DMS 273 (cell line): ENCODE results near the gene XPC.

ENCODE experiments used
- DNase-seq: peaks from one replicate; lab custom pipeline; 2025; ENCODE audit not compliant: unreplicated experiment; lab: John Stamatoyannopoulos, UW

XPC gene

DNA sequence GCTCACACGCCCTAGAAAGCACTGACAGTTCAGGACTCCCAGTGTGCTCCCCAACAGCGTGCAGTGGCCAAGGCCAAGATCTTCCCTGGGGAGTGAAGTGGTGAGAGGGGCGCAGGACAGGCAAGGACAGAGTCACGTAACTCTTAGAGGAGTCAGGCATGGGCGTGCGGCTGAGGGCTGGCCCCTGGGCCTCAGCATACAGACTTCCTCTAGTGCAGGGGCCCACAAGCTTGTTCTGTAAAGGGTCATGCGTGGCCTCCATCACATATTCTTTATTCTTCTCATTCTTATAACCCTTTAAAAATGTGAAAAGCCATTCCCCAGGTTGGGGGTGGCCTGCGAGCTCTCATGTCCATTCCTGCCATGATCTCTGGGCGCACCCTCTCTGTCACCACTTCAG, 28.3 kb downstream of the XPC start:
- no peak for DNase-seq

DNA sequence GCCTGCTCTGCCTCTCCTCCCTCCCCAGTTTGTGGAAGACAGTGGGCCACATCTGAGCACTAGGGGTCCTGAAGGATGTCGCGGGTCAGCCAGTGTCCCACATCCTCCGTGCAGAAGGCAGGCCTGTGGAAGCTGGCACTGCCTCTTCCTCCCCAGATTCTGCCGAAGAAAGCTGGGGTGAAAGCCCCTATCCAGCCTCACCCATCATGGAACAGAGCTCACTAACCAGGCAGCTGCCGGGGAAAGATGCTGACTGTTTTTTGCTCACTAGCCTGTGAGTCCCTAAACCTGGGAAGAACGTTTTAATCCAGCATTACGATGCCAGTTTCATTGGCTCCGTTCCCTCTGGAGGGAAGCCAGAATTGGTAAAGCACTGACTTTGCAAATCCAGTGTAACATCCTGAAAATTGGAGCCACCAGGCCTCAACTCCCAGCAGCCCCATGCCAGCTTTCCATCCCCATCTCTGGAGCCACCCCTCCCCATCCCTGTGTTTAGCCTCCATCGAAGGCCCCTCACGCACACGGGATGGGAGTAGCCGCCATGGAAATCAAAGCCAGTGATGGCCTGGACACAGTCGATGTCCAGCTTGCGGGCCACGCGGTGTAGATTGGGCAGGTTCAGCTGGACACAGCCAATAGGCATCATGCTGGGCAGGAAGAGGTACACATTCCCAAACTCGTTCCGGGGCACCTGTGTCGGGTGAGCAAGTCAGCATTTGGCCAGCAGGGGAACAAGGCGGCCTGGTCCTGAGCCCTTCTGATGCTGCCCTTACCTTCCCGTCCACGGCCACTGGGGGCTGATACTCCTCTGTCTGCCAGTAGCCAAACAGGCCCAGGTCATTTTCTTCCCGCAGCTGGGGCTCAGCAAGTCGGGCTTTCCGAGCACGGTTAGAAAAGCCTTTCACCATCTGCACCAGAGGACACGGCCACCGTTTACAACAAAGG, 30.1 kb downstream of the XPC start:
- DNase-seq = peak; percentile 10

DNA sequence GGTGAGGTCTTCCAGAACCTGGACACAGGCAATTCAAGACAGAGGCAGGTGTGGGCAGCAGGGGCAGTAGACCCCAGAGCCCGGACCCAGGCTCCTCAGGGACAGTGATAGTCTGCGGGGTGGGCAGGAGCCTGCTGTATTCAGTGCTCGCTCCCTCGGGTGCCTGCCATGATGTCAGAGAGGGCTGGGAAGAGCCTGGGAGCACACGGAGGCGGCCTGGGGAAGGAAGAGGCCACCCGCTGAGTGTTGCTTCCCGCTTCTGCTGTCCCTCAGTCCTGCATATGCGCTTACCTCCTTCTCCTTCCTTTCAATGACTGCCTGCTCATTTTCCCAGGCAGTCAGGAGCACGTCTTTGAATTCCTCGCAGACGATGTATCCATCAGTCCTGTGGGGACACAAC, 30.8 kb downstream of the XPC start:
- DNase-seq = no peak

DNA sequence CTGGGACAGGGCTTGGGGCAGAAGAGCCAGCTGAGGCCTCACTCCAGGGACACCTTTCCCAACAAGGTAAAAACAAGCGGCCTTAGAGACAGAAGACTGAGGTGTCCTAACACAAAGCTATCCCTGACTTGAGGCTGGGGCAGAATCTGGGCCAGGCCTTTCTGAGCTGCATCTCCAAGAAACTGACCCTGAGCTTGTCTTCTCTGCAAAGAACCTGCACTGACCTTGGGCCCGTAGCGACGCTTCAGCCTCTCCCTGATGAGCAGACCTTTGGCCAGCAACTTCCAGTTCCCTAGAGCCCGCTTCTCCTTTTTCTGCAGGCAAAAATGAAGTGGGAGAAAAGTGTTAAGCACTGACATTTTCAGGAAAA, 31.4 kb downstream of the XPC start:
- DNase-seq = no peak

DNA sequence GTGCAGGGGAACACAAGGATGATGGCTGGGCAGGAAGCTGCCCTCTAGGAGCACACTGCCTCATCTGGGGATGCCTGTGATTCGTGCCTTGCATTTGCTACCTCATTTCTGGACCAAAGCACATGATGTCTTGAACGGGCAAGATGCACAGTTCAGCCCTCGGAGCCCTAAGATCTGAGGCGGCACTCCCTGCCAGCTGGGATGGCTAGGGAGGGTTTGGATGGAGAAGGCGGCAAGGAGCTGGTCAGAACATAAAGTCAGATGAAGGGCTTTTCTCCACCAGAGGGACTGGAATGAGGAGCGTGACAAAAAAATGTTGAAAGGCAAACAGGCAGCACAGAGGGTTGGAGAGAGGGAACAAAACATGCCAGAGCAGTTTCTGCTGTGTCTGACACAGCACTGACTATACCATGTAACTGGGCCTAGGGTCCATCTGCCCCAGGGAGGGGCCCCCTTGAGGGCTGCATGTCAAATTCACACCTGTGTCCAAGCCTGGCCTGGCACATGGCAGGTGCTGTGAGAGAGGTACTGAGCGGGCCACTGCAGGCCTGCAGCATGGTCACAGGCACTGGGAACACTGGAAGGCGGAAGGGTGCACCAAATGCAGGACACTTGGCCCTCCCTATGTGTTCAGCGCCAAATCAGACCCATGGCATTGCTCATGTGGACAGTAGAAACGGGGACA, 31.9 kb downstream of the XPC start:
- DNase-seq = no peak

DNA sequence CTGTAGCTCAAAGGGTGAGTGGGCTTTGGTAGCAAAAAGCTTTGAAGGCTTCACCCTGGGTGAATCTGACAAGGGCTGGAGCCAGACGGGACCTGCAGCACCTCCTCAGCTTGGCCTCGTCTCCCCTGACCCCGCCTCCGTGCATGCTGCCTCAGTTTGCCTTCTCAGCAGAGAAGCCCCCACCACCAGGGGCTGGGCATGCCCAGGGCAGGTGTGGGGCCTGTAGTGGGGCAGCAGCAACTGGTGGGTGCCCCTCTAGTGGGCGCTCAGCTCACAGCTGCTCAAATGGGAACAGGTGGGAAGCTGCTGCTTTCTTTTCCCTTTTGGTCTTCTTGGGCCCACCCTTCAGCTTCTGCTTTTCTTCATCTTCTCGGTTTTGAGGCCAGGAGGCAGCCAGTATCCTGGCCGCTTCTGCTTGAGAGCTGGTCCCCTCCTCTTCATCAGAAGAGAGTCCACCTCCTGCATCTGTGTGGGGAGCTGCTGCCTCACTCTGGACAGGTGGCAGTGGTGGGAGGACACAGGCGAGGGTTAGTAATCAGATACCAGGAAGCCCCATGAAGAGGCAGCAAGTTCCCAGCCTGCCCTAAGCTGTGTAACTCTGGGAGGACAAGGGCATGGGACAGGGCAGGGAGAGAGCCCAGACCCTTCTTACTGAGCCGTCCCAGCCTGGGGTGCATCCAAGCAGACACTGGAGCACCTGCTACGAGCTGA, 32.6 kb downstream of the XPC start:
- no peak for DNase-seq

DNA sequence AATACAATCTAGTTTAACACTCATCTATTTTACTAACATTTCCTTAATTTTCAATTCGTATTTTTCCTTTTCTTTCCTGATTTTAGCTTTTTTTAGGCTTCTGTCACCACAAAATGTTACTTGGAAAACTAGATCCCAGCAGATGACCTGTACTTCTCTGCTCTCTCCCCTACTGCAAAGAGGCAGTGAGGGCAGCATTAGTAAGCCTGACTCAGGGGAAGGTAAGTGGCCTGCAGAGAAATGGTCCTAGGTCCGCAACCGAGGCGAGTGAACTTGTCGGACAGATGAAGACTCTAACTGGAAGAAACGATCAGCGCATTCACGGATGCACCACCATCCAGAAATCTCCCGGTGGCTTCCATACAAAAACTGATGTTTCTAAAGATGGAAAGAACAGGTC, 33.2 kb downstream of the XPC start:
- DNase-seq = no peak

DNA sequence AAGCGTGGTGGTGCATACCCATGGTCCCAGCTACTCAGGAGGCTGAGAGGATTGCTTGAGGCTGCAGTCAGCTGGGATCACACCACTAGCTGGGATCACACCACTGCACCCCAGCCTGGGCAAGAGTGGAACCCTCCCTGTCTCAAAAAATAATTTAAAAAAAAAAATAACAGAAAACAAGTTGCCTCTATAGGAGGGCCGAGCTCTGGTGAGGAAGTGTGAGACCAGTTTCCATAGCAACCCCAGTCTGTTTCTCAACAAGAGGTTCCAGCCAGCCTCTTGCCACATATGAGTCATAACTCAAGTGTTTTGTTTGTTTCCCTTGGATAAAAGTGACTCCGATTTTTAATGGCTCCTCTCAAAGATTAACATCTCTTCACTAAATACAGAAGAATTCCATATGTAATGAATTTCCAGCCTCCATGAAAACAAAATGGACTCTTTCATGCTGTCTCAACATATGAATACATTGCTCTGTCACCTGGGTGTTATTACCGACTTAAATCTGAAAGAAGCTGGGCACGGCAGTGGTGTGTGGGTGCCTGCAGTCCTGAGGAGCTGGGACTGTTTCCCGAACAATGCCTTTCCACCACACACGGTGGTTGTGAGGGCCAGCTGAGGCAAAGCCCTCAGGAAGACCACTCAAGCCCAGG, 33.9 kb downstream of the XPC start:
- DNase-seq = peak; percentile 81

DNA sequence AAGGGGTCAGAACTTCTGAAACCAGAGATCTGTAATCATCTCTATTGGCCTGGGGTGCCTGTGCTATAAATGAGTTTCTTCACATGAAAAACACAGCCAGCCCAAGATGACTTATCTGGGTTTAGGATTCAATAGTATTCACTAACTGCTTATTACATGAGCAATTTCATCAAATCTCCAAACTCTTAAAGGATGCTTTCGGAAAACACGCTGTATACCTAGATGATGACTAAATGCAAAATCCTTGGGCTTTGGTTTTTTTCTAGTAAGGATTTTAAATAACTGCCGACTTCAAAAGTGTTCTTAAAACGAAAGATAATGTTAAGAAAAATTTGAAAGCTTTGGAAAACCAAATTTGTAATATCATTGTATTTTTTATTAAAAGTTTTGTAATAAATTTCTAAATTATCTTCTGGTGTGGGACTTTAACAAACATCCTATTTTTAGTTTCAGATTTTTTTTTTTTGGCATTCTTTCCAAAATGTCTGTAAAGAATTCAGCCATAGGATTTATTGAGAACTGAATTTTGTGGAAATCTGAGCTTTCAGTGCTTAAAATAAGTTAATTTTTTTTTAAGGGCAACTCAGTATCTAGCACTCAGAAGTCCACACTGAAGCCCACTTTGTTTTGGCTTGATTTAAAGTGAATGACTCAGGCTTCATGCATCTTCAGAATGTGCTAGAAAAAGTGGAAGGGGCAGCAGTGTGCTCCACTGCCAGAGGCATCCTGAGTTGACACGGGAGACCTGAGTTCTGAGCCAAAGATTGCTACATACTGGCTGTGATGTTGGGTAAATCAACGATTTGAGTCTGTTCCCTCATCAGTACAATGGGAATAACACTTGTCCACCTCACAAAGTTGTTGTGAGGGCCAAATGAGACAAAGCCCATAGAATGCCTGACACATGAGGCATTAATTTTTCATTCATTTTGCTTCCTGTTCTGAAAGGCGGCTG, 34.9 kb downstream of the XPC start:
- no peak for DNase-seq

DNA sequence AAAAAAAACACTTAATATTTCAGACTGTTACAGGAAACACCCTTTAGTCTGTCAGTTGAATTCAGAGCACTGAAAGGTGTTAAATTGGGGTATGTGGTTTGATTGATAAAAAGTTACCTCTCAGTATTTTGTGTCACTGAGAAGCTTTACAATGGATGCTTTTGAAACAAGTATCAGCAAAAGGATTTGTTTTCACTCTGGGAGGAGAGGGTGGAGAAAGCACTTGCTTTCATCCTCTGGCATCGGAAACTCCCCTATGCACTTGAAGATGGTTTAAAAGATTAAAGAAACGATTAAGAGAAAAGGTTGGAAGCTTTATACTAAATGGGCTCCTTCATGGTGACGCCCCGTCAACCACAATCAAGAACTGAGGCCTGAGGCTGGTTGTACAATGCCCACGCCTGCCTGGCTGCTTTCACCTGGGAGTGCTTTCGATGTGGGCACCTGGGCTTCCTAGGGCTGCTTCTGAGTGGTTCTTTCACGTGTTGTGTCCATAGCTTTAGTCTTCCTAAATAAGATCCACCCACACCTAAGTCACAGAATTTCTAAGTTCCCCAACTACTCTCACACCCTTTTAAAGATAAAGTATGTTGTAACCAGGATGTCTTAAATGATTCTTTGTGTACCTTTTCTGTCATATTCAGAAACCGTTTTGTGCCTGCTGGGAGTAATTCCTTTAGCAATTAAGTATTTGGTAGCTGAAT, 35.7 kb downstream of the XPC start:
- no peak for DNase-seq

DNA sequence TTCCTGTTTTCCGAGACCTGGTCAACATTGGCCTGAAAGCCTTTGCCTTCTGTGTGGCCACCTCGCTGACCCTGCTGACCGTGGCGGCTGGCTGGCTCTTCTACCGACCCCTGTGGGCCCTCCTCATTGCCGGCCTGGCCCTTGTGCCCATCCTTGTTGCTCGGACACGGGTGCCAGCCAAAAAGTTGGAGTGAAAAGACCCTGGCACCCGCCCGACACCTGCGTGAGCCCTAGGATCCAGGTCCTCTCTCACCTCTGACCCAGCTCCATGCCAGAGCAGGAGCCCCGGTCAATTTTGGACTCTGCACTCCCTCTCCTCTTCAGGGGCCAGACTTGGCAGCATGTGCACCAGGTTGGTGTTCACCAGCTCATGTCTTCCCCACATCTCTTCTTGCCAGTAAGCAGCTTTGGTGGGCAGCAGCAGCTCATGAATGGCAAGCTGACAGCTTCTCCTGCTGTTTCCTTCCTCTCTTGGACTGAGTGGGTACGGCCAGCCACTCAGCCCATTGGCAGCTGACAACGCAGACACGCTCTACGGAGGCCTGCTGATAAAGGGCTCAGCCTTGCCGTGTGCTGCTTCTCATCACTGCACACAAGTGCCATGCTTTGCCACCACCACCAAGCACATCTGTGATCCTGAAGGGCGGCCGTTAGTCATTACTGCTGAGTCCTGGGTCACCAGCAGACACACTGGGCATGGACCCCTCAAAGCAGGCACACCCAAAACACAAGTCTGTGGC, 36.6 kb downstream of the XPC start:
- no peak for DNase-seq

DNA sequence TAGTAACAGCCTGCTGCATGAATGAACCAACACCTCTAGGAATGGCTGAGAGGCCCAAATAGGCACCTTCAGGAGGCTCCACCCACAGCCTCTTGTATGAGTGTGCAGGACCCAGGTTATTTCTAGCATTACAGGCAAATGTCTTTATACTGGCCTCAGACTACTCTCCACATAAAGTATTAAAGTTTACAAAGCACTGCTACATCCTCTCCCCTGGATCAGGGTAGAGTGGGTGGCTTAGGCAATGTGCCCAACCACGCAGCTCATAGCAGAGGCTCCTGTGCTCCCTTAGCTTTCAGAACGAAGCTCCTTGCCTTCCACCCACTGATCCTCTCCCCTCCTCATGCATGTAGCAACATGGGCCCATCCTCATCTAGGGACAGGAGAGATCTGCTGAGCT, 37.3 kb downstream of the XPC start:
- DNase-seq = no peak

DNA sequence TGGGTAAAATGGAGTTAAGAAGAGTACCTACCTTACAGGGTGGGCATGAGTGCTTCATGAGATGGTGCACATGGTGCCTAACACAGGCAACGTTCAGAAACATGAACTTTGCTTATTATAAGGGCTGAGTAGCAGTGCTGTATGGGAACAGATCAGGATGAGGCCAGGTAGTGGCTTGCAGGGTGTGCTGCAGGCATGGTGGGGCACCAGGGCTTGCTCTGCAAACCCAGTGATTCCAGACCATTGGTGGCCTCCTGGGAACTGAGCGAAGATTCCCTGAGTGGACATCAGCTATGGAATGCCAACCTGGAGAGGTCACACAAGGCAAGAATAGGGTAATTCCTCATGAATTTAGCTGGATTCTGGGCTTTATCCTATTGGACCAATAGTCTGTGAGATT, 37.7 kb downstream of the XPC start:
- no peak for DNase-seq

DNA sequence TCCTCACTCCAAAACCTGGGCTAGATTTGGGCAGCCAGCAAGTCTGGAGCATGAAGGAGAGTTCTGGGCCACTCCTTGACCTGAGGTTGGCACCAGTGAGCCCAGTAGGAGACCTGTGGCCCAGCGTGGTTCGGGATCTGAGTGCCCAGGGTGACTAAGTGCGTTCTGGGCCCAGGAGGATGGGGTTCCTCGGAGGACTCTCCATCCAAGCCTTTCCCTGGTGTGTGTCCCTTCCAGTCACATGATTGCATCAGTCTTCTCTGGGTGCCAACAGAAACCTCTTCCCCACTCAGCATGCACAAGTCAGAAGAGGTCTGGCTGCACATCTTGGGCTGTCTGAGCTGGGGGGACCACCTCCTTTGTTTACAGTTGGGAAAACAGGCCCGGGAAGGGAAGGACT, 38.6 kb downstream of the XPC start:
- DNase-seq = no peak

DNA sequence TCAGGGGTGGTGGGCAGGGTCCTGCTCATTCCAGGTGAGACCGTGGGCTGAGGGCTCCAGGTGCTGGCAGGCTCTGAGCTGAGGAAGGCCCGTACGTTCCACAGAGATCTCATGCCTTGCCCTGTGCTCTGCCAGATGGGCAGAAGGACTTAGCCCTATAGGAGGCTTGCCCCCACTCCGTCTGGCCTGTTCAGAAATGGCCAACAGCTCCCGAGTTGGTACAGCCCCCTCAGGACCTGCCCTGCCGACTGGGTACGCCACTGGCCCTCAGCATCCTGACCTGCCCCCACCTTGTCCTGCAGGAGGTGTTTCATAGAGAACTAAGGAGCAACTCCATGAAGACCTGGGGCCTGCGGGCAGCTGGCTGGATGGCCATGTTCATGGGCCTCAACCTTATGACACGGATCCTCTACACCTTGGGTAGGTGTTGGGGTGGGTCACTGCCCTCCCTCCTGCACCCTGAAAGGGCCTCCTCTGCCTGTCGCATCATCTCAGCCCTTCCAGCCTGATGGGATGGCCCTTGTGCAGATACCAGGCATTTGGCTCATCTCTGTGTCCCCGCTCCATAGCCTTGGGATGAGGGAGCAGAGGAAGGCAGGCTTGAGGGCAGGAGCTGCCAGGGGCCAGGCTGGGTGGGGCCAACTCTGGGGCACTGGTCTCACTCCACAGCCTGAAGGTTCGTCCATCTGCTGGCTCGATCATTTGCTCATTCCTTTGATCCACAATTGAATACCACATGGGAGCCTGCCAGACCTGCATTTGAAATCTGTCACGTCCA, 39.3 kb downstream of the XPC start:
- no peak for DNase-seq

DNA sequence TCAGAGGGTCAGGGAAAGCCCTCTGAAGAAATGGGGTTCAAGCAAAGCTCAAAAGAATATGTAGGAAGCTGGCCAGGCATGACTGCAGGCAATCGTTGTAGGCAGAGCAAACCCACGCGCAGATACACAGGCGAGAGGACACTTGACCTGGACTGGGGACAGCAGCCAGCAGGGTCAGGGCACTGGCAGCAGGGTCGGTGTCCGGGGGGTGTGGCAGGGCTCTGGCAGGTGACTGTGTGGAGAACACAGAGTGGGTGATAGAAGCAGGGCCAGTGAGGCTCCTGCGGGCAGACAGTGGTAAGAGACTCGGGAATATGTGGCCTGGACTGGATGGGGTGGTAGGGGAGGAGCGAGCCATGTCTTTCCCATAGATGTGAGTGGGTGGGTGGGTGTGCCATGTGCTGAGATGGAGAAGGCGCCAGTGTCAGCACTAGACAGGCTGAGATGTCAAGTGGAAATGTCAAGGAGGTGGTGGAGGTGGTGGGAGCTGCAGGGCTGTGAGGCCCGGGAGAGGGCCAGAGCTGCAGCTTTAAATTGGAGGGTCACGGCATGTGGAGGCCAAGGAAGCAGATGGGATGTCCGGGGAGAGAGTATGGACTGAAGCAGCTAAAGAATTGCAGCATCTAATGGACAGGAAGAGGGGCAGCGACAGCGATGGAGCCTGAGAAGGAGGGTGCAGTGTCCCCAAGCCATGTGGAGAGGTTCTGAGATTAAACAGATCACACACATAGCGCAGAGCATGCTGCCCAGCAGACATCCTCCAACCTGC, 40.1 kb downstream of the XPC start:
- no peak for DNase-seq

DNA sequence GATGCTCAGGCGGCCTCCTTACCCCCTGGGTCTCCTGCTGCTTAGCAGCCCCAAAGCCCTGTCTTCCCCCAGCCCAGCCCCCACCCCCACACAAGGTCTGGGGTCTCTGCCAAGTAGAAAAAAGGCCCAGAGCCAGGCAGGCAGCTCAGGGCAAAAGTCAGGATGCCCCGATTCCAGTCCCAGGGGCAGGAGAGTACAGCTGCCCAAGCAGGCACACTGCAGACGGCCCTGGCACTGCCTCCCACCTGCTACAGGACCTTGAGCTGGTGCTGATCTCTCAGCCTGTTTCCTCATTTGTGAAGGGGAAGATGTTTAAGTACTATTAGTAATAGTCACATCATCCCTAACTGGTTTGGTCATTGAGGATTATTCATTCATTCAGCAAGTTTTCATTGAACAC, 41.0 kb downstream of the XPC start:
- no peak for DNase-seq
